ENCODE measurements around the gene TIMP3.

Gene TIMP3

DNA sequence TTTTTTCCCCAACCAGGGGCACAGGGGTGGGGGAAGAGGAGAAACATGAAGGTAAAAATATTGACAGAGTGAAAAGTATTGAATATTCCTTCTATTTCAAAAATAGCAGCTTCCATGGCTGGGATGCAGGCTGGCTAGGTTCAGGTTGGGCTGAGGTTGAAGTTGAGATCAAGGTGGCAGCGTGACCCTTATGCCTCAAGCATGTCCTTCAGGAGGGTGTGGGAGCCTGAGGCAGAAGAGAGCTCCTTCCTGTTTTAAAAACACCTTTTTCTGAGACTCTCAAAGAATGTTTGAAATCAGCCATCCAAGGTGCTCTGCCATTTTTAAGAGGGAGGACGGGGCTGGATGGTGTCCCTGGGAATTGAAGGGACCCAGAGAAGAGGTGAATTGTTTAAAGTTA is 29.5 kb downstream of the TIMP3 start:
- DNase-seq, result no peak

- no peak for DNase-seq
Measured at GRCh38 chr22:32831584-32831983, 30.1 kb downstream of the TIMP3 start.

DNA sequence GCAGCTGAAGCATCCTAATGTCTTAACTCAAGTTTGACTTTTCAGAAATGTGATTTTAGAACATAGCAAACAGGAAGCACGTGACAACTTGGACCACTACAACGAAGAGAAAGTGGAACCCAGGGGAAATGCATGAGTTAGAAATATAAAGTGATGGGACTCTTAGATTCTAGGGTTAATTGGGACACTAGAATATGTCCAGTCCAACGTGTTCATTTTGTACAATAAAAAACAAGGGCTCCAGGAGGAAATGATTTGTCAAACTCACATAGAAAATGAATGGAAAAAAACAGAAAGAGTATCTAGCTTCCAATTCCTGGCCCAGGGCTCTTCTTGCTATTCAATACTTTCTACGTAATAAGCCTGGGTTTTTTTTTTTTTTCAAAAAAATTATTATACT is 30.7 kb downstream of the TIMP3 start:
- no peak for DNase-seq

- no peak for DNase-seq
Measured at GRCh38 chr22:32836280-32837123, 35.0 kb downstream of the TIMP3 start.

- DNase-seq, result no peak
Measured at GRCh38 chr22:32837142-32837541, 35.6 kb downstream of the TIMP3 start.

- DNase-seq, result no peak
Measured at GRCh38 chr22:32837803-32838202, 36.3 kb downstream of the TIMP3 start.

DNA sequence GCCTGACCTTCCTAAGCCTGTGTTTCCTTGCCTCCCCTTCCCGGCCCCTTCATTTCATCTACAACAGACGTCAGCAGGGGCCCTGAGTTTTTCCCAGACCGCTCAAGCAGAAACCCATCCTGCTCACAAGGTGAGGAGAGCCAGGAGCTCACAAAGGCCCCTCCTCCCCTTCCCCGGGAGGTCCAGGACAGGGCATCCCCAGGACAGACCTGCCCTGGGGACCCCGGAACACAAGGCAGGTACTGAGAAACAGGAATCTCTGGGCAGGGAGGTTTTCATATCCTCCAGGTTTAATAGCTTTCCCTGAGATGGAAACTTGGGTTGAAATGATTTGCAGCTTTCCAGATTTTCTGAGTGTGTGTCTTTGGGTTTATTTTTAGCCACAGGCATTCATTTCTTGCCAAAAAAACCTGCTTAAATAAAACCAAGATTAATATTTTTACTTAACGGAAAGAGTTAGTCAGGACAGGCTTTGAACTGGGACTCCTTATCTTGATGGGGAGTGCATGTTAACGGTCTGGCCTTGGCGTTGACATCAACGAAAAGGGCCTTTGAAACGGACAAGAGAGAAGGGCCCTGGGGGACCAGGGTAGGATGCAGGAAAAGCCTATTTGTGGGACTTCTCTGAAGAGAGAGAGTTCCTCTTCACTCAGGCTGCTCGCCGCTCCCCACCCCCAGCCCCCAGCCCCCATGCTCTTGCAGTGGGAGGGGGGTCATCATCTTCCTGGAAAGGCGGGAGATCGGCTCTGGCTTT is 38.5 kb downstream of the TIMP3 start:
- DNase-seq, result no peak

GRCh38 chr22:32841175-32841574 is 39.7 kb downstream of the TIMP3 start:
- DNase-seq, result no peak

- no peak for DNase-seq
Measured at GRCh38 chr22:32842486-32842885, 41.0 kb downstream of the TIMP3 start.

DNA sequence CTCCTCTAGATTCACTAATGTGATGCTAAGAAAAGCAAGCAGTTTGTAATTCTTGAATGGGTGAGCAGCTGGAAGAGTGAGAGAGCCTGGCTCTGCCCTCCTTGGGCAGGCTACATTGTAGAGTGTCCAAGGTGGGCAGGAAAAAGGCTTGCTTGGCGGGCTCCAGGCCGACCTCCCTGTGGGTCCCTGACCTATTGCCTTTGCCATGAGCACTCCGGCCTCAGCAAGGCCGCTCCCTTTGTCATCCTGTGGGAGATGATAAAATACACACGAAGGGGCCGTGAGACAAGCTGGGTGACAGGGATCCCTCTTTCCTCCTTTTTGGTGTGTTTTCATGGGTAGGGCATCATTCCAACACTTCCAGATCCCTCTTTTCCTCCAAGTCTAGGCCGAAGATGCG is 41.8 kb downstream of the TIMP3 start:
- DNase-seq, result no peak

DNA sequence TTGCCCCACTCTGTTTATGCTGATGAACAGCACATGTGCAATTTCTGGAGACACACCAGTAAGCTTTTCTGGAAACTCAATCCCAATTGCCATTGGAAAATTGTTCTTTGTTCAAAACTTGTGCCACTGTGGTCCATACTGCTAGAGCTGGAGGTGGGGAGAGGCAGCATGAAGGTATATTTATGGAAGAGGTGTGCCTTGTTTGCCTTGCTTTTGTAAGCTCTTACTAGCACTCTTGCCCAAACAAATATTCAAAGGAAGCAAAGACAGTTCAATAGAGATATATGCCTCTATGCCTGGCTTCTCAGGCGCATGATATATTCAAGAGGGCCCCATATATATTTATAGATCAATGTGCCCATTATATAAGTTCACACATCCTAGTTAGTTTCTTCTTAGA is 42.7 kb downstream of the TIMP3 start:
- no peak for DNase-seq

DNA sequence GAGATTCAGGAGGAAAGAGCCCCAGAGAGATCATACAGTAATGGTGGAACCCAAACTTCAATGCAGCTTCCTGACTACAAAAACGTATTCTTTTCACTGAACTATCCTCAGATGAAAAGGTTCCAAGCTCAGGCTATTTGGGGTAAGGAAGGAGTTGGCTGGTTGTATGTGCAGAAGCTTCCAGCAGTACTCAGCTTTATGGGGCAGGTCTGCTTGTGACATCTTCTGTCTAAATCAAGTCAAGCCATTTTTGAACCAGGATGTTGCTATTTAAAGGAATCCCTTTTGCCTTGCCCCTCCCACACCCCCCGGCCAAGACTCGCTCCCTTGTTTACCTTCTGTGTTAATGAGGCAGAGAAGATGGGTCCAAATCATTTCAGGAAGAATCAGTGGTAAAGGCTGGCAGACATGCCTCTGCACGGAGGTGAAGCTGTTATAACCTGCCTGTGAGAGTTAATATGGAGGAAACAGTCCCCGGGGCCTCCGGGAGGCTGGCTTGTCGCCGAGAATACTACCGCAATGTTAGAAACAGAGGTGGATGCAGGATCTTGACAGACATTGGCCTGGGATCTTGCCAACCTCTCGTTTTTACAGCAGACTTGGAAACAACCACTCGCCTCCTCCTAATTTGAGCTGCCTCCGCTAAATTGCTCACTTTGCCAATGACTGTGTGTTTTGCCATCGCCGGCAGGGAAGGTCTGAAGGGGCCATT is 45.4 kb downstream of the TIMP3 start:
- no peak for DNase-seq

GRCh38 chr22:32848226-32848625 is 46.7 kb downstream of the TIMP3 start:
- DNase-seq, result no peak

GRCh38 chr22:32849501-32849900 is 48.0 kb downstream of the TIMP3 start:
- DNase-seq, result no peak

GRCh38 chr22:32850157-32850556 is 48.7 kb downstream of the TIMP3 start:
- no peak for DNase-seq

GRCh38 chr22:32850591-32851517 is 49.3 kb downstream of the TIMP3 start:
- DNase-seq, result no peak

DNA sequence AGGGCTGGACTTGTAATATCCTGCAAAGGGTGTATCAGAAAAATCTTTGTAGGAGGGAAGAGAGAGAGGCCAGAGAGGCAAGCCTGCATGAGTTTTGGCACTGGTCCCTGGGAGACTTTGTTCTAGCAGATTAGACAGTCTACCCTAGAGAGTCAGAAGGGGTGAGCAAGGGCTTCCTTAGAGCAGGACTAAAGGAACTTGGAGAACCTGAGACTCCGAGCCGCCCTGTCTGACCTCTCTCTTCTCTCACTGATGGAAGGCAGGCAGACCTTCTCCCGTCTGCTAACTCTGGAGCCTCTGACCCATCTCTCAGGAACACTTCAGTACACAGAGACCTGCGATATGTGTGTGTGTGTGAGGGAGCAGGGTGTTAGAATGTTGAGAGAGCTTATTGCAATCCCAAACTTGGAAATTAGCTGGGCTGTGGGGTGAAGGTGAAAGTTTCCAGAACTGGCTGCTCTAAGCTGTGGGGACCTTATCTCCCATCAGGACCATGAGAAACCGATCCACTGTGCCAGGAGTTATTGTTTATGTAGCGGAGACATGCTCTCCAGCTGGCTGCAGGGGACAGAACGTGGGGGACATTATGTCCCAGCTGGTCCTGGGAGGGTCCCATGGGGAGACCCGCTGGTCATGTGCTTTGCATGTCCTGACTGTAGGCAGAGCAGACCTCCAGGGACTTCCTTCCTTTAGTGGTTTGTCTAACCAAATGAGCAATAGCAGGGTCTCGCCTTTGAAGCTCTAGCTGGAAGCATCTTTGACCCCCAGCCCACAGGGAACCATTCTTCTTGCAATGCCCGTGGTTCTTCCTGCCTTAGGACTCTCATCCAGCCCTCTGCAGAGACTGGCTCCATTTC is 51.1 kb downstream of the TIMP3 start:
- no peak for DNase-seq

GRCh38 chr22:32853662-32854061 is 52.2 kb downstream of the TIMP3 start:
- DNase-seq, result no peak

DNA sequence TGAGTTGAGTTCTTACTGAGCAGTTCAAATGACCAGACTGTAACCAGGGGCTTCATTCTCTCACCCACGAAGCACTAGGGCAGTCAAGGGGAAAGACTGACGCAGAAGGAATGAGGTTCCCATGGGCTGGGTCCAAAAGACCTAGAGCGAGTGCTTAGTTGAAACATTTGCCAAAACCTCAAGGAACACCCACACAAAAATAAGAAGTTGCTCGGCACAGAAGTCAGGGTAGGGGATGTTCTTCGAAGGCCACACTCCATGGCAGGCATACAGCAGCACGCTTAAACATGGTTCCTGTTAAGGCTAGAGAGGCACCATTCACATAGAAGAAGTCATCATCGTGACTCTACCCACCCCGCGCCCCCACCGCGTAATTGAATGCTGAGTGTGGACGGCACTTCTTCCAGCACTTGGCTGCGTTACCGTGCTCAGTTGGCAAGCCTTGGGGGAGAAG is 52.9 kb downstream of the TIMP3 start:
- DNase-seq, result no peak

- no peak for DNase-seq
Measured at GRCh38 chr22:32855045-32855756, 53.7 kb downstream of the TIMP3 start.

All from NCI-H1930 (cell line).